Natural killer cell (primary cell): Measurements from ENCODE around the gene PTBP3. TPM values are rescaled to one million over a fixed set of nuclear protein-coding genes. Genes with fewer than 3 reads are reported as not detected.

Experiments used
- ATAC-seq, 3 donors: fragments of 150-1000 bp in 2 of 3; fragments of 200-7000 bp in 1 of 3; cut with Tn5 transposase; 1 replicate in 1 of 3; 2 replicates in 2 of 3; pipeline ENCODE4 v1.10.0; 2021; ENCODE audit warnings: mild to moderate bottlenecking in 2 of 3, moderate library complexity in 2 of 3
- DNase-seq, 2 donors: peaks; one replicate each; pipeline versions ENCODE4 v3.0.0 to v3.0.0-alpha.2; 2013 to 2021; ENCODE audit warnings: mixed read lengths in 1 of 2
- H3K27ac ChIP-seq: one replicate; pipeline ENCODE4 v1.5.1; 2013; ENCODE audit warnings: mild to moderate bottlenecking, low read length
- H3K27me3 ChIP-seq: one replicate; pipeline ENCODE4 v1.6.1; 2013; ENCODE audit warnings: low read length; ENCODE audit not compliant: control insufficient read depth, insufficient read depth
- H3K36me3 ChIP-seq: one replicate; pipeline ENCODE4 v1.6.1; 2013; ENCODE audit warnings: low read length; ENCODE audit not compliant: control insufficient read depth, insufficient read depth
- H3K4me1 ChIP-seq: one replicate; pipeline ENCODE4 v1.6.1; 2013; ENCODE audit warnings: low read length; ENCODE audit not compliant: control insufficient read depth, insufficient read depth
- H3K4me3 ChIP-seq: one replicate; pipeline ENCODE4 v1.5.1; 2013; ENCODE audit warnings: low read length
- H3K9me3 ChIP-seq: one replicate; pipeline ENCODE4 v1.6.1; 2013; ENCODE audit warnings: low read length; ENCODE audit not compliant: control insufficient read depth, insufficient read depth
- H3K27ac Mint-ChIP-seq, 2 donors: one replicate each; pipeline ENCODE4 v1.8.0; 2022; ENCODE audit warnings: mild to moderate bottlenecking in 2 of 2, mixed read lengths in 2 of 2, moderate library complexity in 1 of 2
- H3K27me3 Mint-ChIP-seq, 2 donors: one replicate each; pipeline ENCODE4 v1.8.0; 2022; ENCODE audit warnings: low read depth in 2 of 2, mixed read lengths in 2 of 2
- H3K36me3 Mint-ChIP-seq: one replicate; pipeline ENCODE4 v1.8.0; 2022; ENCODE audit warnings: mixed read lengths
- H3K4me1 Mint-ChIP-seq, 2 donors: one replicate each; pipeline ENCODE4 v1.8.0; 2022; ENCODE audit warnings: mixed read lengths in 2 of 2
- H3K4me3 Mint-ChIP-seq: one replicate; pipeline ENCODE4 v1.8.0; 2022; ENCODE audit warnings: mild to moderate bottlenecking, moderate library complexity, mixed read lengths
- H3K9me3 Mint-ChIP-seq, 2 donors: one replicate each; pipeline ENCODE4 v1.8.0; 2022; ENCODE audit warnings: mixed read lengths in 2 of 2
- WGBS: methylation state at CpG from one replicate; pipeline ENCODE4 v1.1.7; 2013; ENCODE audit warnings: missing lambda C conversion rate; ENCODE audit not compliant: insufficient coverage; 5-methylcytosine and 5-hydroxymethylcytosine counted together
- intact Hi-C: fragments of 100-400 bp; cut with micrococcal nuclease; formaldehyde crosslinking; loops from one replicate; pipeline ENCODE4 v1.14.2; 2022
- total RNA-seq, 4 donors: library from RNA; stranded (reverse); fragments of 120-200 nt in 1 of 4; gene quantifications; one replicate each; pipeline versions ENCODE4 v1.2.3 to v1.2.4, GENCODE V29; 2013 to 2022
- TF ChIP-seq, protein P1 (sequence below): fragments of 200-600 bp; IDR thresholded peaks from one replicate; pipeline ENCODE4 v1.8.0; 2022; ENCODE audit warnings: antibody characterized with exemption

The PTBP3 gene
- total RNA-seq, 3 donors from 2014 or later (not counting 1 experiment from before 2014, with no cell fraction given) = 135 to 156 (median 140) TPM

DNA sequence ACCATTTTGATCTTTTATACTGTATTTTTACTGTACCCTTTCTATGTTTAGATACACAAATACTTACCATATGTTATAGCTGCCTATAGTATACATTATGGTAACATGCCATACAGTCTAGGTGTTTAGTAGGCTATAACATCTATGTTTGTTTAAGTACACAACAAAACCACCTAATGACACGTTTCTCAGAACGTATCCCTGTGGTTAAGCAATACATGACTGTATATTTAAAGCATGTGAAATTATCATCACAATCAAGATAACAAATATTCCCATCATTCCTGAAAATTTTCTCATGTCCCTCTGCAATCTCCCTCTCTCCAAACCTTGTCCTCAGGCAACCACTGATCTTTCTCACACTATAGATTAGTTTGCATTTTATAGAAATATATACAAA, 91.9 kb downstream of the PTBP3 start:
- Mint-ChIP-seq H3K27me3 (no peaks in the 10 kb centered on the region), H3K4me1 (peaks cover 7 to 26% of the 10 kb centered on the region in 2 donors), H3K9me3 (no peaks in the 10 kb centered on the region), H3K36me3 (peaks cover 6% of the 10 kb centered on the region), H3K4me3 (no peak overlapping the region), H3K27ac (no peak overlapping the region)
- DNase-seq = no peak
- H3K4me1 ChIP-seq = no peaks in the 10 kb centered on the region
- no peaks in the 10 kb centered on the region for H3K9me3 ChIP-seq
- H3K36me3 ChIP-seq = peaks cover 3% of the 10 kb centered on the region
- no peak for ATAC-seq
- WGBS = 83% methylated on average over 1 of the region's 2 CpGs
- TF ChIP-seq, protein P1, sequence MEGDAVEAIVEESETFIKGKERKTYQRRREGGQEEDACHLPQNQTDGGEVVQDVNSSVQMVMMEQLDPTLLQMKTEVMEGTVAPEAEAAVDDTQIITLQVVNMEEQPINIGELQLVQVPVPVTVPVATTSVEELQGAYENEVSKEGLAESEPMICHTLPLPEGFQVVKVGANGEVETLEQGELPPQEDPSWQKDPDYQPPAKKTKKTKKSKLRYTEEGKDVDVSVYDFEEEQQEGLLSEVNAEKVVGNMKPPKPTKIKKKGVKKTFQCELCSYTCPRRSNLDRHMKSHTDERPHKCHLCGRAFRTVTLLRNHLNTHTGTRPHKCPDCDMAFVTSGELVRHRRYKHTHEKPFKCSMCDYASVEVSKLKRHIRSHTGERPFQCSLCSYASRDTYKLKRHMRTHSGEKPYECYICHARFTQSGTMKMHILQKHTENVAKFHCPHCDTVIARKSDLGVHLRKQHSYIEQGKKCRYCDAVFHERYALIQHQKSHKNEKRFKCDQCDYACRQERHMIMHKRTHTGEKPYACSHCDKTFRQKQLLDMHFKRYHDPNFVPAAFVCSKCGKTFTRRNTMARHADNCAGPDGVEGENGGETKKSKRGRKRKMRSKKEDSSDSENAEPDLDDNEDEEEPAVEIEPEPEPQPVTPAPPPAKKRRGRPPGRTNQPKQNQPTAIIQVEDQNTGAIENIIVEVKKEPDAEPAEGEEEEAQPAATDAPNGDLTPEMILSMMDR = no peak
- H3K4me3 ChIP-seq = no peak overlapping the region
- H3K27ac ChIP-seq = no peak overlapping the region
- H3K27me3 ChIP-seq = no peaks in the 10 kb centered on the region
- intact Hi-C loops = no loop called here

DNA sequence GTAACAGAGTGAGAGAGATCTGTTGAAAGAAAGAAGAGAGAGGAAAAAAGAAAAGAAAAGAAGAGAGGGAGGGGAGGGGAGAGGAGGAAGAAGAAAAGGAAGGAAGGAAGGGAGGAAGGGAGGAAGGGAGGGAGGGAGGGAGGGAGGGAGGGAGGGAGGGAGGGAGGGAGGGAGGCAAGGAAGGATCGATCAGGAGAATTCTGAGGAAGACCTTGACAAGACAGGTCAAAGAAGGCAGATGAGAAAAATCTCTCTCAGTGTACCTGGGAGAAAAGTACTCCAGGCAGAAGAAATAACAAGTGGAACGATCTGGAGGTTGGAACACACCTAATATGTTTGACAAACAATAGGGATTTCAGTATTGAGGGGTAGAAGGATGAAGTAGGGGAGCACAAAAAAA, 93.7 kb downstream of the PTBP3 start:
- H3K36me3 Mint-ChIP-seq = peaks cover 6% of the 10 kb centered on the region
- ATAC-seq = no peak
- no peaks in the 10 kb centered on the region for H3K9me3 Mint-ChIP-seq
- no peak overlapping the region for H3K4me3 Mint-ChIP-seq
- Histone ChIP-seq H3K27me3 (no peaks in the 10 kb centered on the region), H3K4me1 (no peaks in the 10 kb centered on the region), H3K4me3 (no peak overlapping the region), H3K9me3 (no peaks in the 10 kb centered on the region), H3K36me3 (peaks cover 2% of the 10 kb centered on the region), H3K27ac (no peak overlapping the region)
- intact Hi-C loops = no loop called here
- TF ChIP-seq, protein P1 = no peak
- DNase-seq = no peak
- H3K27ac Mint-ChIP-seq = peak overlapping the region in 1 of 2 donors; percentile 4
- H3K27me3 Mint-ChIP-seq = no peaks in the 10 kb centered on the region
- H3K4me1 Mint-ChIP-seq = peaks cover 7 to 26% of the 10 kb centered on the region in 2 donors
- 100% methylated on average over 2 of the region's 2 CpGs for WGBS

DNA sequence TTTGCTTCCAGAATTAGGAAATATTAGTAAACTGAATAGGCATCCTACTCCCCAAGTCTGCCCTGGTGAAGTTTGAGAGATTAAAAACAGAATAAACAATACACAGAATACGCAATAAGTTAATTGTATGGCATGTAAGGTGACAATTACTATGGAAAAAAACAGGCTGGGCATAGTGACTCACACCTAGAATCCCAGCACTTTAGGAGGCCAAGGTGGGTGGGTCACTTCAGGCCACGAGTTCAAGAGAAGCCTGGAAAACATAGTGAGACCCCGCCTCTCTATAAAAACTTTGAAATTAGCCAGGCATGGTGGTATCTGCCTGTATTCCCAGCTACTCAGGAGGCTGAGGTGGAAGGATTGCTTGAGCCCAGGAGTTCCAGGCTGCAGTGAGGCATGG, 94.1 kb downstream of the PTBP3 start:
- Mint-ChIP-seq H3K4me3 (no peak overlapping the region), H3K4me1 (peaks cover 9 to 26% of the 10 kb centered on the region in 2 donors), H3K27ac (peak overlapping the region in 1 of 2 donors; percentile 10), H3K9me3 (no peaks in the 10 kb centered on the region), H3K36me3 (peaks cover 6% of the 10 kb centered on the region), H3K27me3 (no peaks in the 10 kb centered on the region)
- ATAC-seq (no peak), DNase-seq (no peak)
- Histone ChIP-seq H3K4me3 (no peak overlapping the region), H3K9me3 (no peaks in the 10 kb centered on the region), H3K36me3 (peaks cover 2% of the 10 kb centered on the region), H3K27ac (no peak overlapping the region), H3K27me3 (no peaks in the 10 kb centered on the region), H3K4me1 (no peaks in the 10 kb centered on the region)
- WGBS = 97% methylated on average over 2 of the region's 3 CpGs
- TF ChIP-seq, protein P1 = no peak
- intact Hi-C loops = no loop called here

DNA sequence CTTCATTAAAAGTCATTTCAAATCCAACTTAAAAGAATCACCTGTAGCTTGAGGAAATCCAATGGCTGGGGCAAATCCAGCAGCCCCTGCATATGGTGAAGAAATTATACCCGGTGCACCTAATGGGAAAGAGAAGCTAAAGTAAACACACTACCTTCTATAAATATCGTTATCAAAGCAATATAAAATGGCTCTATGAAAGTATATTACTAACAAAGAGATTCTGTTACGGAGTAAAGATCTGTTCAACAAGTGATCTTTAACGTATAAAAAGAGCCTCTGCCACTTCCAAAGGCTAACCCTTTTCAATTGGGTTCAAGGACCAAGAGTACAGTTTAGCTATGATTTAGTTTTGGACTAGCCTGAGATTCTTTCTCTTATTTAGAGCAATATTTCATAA, 98.6 kb downstream of the PTBP3 start:
- no peaks in the 10 kb centered on the region for H3K27me3 Mint-ChIP-seq
- H3K9me3 ChIP-seq = no peaks in the 10 kb centered on the region
- H3K4me3 Mint-ChIP-seq = no peak overlapping the region
- H3K4me1 ChIP-seq = no peaks in the 10 kb centered on the region
- H3K36me3 ChIP-seq = peaks cover 8% of the 10 kb centered on the region
- peaks cover 12% of the 10 kb centered on the region for H3K36me3 Mint-ChIP-seq
- TF ChIP-seq, protein P1 = no peak
- intact Hi-C loops = no loop called here
- no peak overlapping the region for H3K27ac Mint-ChIP-seq
- no peak overlapping the region for H3K4me3 ChIP-seq
- no peak overlapping the region for H3K27ac ChIP-seq
- ATAC-seq (no peak), DNase-seq (no peak)
- H3K4me1 Mint-ChIP-seq = peaks cover 15 to 18% of the 10 kb centered on the region in 2 donors
- H3K27me3 ChIP-seq = no peaks in the 10 kb centered on the region
- H3K9me3 Mint-ChIP-seq = no peaks in the 10 kb centered on the region
- WGBS = 75% methylated on average over 2 of the region's 4 CpGs
